G401 (cell line): Measurements from ENCODE around the gene BACH2. TPM values are rescaled to one million over a fixed set of nuclear protein-coding genes. Genes with fewer than 3 reads are reported as not detected.

Experiments
- DNase-seq: peaks from one replicate; pipeline ENCODE4 v3.0.0-alpha.2; 2015; ENCODE audit warnings: low spot score
- in situ Hi-C: cut with HindIII; loops from 2 replicates; pipeline ENCODE4 v1.10.0; 2016; ENCODE audit warnings: low sequenced_read_pairs, mixed read lengths
- total RNA-seq: library from RNA; depleted of rRNA; stranded (reverse); fragments of >200 nt; shearing (Covaris generic); gene quantifications from 2 replicates; pipeline ENCODE4 v1.2.3, GENCODE V29; 2014

Gene BACH2
- total RNA-seq, 1 experiment from 2014 or later, result 0.71 TPM

DNA sequence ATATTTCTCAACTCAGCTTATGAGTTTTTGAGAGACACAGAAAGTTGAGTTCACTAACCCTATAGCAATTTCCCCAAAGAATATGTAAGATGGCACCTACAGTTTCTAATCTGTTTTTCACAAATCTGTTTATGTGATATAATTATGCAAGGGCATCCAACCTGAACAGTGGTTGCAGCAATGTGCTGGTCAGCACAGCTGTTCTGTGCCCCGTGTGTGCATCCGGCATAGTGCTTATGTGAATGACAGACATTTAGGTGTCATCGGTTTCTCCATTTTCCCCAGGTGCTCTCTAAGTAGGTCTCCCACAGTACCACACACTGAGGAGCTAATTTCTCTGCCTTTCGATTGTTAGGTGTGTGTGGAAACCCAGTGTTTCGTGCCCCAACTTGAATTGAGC is 7.7 kb upstream of the BACH2 start:
- in situ Hi-C loops, result no loop called here
- no peak for DNase-seq

DNA sequence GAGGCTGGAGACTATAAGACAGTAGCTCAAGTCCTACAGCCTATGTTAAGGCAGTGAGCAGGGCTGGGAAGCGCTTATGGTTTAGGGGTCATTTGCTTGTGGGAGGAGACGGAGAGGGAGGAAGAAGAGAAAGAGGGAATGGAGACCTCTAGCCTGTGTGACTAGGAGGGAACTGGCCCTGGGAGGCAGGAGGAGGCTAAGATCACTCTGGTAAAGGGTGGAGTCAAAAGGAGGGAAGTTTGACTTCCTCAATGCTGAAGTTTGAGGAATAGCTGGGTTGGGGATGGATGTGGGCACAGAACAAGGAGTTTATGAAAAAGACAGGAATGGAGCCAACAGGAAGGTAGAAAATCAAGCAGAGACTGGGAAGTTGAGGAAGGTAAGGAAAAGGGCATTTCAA is 6.4 kb upstream of the BACH2 start:
- in situ Hi-C loops, result no loop called here
- DNase-seq, result no peak

DNA sequence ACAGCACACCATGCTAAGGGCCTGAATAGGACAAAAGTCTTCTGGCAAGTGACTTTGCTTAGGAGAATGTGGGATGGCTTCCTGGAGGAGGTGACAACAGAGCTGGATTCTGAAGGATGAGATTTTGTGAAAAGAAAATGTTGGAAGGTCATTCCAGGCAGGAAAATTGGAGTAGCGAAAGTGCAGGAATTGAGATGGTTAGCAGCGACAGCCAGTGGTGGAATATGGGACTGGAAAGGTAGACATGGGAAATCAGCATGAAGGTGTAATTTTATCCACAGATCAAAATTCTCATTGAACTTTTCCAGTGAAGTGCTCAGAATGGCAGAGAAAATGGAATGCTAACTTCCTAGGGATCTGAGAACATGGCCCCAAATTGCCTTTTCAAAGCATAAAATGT is 5.7 kb upstream of the BACH2 start:
- in situ Hi-C loops, result no loop called here
- DNase-seq, result no peak

DNA sequence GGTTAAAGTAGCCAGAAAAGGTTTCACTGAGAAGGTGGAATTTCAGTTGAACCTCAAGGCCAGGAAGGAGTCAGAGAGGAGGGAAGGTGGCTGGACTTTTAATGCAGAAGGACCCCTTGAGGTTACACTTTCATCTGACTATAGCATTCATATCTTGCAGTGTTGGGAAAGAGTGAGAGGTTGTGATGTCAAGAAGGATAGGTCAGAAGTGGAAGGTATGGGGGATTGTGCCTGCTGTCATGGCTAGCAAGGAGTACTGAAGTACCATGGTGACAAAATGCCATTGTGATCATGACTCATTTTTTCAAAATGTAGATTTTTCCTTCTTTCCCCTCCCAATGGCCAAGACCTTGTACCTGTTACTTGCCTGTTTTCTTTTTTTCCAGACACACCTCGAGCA is 5.2 kb upstream of the BACH2 start:
- no peak for DNase-seq
- in situ Hi-C loops, result no loop called here

DNA sequence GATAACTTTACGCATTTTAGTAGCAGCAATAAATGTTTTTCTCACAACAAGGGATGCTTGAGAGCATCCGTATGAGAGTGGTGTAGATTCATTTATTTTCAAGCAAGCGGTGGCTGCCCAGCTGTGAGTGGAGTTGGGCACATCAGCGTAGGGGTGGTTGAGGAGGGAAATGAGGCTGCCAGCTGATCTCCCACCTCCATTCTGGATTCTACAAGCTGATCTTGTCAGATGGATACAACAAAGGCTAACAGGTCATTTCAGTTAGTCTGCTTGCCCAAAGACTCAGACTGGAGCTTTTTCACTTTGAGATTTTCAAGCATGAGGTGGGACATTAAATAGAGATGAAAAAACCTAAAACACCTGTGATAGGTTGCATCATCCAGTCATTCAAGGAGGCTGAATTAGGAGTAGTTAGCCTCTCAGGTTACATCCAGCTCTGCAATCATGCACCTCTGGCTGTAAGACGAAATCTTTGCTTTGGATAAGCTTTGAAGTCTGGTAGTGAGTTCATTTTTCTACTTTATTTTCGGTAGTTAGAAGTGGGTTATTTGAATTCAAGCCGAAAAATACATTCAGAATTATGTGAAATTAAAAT is 1.9 kb upstream of the BACH2 start:
- in situ Hi-C loops, result no loop called here
- DNase-seq, result no peak

DNA sequence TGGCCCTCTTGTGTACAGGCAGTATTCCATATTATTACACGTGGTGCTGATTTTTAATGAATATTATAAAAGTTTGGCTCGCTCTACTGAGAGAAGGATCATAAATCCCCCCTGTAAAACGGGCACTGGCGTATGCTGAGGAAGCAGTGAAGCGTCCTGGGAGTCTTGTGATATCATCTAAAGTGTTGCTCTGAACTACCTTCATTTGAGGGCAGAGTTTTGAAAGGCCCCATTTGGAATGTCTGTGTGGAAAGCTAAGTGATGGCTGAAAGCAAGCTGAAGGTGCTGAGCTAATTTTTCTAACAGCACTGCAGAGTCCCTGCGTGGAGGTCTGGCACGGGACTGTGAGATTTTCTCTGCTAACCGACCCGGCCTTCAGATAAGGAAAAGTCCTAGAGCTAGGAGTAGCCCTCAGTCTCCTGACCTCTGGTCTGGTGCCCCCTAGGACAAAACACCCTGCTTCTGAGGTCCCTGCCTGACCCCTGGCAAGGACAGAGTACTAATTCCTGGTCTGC is 1.3 kb upstream of the BACH2 start:
- no peak for DNase-seq
- in situ Hi-C loops, result no loop called here

DNA sequence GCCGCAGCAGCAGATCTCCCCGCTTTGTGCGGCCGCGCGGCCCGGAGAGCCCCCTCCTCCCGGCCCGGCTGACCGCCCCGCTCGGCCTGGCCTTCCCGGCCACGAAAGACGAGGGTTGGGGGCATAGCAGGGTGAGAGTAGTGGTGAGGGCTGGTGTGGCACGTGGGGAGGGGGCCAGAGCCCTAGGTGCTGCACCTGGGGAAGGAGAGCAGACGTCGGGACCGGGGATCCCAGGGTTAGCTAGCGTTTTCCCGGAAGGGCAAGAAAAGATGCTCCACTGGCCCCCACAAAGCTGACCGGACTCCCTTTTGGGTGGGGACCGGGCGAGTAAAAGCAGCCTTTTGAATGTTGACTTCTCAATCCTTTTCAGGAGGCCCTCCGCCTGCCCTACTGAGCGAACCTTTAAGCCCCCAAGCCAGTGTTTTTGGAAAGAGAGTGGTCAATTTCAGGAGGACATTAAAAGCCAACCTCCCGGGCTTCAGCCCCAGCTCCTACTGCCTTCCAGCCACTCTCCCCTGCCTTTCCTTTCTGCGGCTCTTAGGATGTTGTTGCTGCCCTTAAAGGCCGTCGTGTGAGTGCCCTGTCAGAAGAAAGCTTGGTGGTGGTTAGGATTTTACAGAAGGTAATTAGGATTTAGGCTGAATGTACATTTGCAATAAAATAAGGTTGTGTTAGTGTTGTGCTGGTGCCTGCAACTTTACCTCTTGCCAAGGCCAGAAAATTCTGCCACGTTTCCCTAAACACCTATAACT is 648 bp upstream of the BACH2 start:
- peak; percentile 55 for DNase-seq
- in situ Hi-C loops, result no loop called here

DNA sequence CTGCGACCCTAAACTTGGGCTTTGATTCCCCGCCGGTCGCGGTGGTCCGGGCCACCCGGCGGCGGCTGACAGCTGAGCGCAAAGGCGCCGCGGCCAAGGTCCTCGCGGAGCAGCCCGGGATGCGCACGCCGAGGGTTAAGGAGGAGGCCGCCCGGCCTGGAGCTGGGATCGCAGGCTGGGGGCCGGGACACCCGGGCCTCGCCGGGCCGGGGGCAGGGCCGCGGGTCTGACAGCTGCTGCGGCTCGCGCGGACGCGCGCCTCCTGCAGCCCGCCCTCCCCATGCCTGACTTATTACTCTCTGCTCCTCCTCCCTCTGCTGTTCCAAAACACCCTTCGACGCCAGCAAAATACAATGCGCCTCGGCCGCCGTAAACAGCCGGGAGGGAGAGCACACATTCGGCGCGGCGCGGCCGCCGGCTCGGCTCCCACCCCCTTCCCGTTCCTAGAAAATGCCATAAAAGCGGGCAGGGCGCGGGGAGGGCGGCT is 746 bp downstream of the BACH2 start:
- in situ Hi-C loops, result no loop called here
- peak; percentile 68 for DNase-seq

DNA sequence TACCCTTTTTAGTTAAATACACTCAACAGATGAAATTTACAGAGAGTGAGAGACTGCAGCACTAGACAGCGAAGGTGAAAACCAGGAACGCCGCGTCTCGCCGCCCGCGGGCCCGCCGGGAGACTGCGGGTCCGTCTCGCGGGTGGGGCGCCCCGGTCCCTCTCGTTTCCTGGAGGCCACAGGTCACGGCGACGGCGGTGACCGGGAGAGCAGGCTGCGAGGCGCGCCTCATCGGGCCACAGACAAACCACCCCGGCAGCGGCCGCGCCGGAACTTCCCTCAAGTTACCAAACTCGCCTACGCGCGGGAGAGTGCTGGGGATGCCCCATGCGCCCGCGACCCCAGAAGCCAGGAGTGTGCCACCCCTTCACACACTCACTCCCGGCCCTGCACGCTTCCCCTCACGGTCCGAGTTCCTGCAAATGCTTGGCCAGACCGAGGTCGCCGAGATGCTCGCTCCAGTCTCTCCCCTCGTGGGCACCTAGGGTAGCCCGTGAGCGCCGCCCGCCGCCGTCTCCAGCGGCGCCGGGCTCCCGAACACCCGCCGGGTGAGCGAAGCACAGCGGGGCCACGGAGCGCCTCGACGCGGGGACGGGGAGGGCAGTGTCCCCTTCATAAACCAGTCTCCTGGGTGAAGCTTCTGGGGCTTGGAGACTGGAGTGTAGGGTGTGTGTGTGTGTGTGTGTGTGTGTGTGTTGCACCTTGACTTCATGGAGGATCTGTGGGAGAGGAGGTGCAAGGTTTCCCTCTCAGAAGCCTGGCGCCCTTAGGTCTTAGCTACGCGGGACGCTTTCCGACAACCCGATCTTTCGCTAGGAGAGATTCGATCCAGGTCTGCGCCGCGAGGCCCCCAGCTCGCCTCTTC is 1.4 kb downstream of the BACH2 start:
- peak; percentile 41 for DNase-seq
- in situ Hi-C loops, result no loop called here

DNA sequence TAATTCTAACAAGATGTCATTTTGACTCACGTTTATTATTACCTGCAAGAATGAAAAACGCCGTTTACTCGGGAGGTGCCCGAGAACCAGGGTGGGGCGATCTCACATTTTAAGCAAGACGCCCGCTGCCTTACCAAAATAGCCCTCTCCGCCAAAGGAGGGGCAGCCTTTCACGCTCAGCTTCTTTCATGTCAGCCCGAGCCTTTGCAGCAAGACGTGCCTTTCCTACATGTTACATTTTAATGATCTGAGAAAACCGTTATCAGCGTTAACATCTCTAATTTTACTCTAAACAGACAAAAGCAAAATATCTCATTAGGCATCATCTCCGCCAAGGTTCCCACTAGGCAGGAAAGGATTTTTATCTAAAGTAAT is 2.0 kb downstream of the BACH2 start:
- in situ Hi-C loops, result no loop called here
- peak; percentile 77 for DNase-seq

DNA sequence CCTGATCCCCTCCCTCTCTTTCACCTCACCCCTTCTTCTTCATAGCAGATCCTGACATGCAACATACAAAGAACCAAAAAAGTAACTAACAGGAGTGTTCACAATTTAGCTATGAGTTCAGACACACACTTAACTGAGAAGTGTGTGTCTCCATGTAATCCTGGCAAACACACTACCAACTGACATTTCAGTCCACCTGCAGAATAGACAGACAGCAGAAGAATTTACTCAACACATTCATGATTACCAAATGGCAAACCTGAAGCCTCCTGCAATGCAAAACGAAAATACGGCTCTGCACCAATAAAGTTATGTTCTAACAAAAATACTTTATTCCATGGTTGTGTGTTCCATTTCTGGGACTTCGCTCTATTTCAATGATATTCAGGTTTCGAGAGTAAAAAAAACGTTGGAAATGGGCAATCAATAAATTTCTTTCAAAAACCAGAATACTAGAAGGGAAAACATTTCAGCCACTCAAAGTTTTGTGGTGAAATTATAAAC is 2.6 kb downstream of the BACH2 start:
- in situ Hi-C loops, result no loop called here
- DNase-seq, result peak; percentile 32

DNA sequence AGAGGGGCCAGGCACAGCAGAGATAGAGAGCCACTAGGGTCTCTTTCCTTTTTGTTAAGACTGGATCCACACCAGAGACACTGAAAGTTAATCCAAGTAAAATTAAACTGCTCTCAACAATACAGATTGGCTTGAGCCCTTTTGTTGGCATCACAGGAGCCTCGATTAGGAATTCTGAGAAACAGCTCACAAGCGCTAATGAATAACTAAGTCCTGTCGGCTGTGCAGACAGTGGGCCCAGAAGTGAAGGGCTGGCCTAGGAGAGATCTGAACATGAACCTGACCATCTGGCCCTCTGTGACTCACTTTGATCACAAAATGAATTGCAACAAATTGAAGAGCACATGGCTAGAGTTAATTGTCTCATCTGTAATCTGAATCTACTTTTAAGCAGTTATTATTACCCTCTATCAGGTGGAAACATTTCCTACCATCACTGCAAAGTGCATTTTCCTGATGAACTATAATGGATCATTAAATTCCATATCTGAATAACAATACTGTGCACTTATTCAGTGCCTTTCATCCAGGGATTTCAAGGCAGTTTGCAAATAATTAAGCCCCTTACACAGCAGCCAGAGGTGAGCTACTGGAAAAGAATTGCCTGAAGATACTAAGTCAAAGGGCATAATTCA is 3.2 kb downstream of the BACH2 start:
- peak; percentile 51 for DNase-seq
- in situ Hi-C loops, result no loop called here

DNA sequence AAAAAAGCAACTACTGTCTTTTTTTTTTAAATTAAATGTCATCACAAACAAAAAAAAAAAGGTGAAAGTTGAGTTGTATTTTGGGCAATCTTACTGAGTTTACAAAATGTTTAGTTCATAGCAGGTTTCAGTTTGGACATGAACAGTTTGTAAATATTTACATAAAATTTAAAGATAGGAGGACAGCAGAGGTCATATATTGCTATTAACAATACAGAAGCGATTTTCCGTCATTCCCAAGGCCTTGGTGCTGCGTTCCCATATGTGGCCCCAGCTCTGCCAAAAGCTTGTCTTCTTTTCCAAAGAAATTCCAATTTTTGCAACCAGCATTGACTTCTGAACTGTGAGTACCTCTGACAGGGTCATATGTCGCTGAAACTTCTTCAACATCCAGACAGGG is 5.1 kb downstream of the BACH2 start:
- DNase-seq, result no peak
- in situ Hi-C loops, result no loop called here

DNA sequence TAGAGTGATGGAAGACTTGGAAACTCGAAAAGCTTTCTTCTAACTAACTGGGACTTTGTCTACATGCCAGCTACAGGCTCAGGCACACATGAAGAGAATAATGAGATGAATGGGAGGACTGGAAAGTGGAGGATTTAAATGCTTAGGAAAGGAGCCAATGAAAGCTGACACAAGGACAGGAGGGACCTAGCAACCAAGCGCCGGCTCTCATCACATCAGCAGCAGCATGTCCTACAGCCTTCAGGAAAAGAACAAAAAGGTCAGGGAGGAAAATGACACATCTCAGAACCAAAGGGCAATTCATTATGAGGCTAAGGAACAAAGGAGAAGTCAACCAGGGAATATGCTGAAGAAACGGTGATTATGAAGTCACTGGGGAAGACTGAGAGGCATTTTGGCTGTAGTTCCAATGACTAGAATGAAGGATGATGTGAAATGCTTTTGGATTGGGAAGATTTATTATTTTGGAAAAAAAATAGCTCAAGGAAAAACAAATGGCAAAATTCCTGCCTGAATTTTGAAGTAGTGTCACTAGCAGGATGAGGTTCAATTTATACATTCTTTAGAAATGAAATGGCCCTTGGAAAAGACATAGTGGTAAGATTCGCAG is 5.7 kb downstream of the BACH2 start:
- in situ Hi-C loops, result no loop called here
- DNase-seq, result no peak

DNA sequence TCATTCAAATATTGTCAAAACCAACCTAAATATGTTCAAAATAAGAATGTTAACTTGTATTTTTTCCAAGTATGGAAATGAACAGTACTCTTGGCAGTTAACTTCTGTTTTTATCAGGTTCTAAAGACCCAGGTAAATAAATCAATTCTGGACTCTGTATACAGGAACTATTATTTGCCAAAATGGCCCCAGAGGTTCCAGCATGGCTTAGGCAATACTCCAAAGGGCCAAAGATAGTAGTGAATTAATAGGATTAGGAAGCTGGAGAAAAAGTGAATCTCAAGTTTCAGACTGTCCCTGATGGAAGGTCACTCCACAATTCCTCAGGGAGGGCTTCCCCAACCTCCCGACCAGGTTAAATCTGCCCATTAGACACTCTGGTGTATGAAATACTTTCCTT is 6.7 kb downstream of the BACH2 start:
- in situ Hi-C loops, result no loop called here
- DNase-seq, result no peak

DNA sequence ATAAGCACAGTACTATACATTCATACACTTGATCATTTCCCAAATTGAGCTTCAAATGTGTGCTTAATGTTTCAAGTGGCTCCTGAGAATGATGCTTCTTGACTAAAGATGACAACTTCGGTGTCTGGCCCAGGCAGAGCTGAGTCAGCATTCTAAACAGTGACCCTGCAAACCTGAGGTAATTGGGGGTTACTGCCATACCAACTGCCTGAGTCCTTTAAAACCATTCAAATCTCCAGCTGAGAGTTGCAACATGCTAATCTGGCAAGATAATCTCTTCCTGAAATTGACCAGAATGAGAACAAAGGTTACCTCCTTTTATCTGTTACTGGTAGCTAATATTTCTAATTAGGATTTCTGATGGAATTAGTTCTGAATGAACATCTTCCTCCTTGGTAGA is 8.2 kb downstream of the BACH2 start:
- in situ Hi-C loops, result no loop called here
- DNase-seq, result no peak

DNA sequence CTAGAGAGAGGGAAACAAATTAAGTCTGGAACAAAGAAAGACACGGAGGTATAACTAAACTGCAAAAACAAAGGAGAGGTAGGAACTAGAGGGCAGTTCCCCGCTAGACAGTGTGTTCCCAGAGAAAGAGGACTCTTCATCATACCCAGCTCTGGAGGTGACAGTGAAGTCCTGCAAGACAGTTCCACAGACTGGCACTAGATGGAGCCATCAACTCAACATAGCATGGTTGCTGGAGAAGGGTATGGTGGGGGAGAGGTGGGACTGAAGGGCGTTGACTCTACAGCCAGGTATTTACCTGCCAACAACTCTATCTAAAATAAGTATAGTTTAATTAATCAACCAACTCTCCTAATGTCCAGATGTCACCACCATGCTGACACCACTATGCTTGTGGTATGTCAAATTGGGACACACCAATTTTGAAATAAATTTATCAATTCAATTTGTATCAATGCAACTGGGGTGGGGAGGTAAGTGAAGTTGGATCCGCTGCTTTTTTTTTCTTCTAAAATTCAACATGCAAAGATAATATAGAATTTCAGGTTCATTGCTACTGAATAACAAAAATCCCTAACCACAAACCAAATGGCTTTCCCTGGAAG is 9.7 kb downstream of the BACH2 start:
- in situ Hi-C loops, result no loop called here

DNA sequence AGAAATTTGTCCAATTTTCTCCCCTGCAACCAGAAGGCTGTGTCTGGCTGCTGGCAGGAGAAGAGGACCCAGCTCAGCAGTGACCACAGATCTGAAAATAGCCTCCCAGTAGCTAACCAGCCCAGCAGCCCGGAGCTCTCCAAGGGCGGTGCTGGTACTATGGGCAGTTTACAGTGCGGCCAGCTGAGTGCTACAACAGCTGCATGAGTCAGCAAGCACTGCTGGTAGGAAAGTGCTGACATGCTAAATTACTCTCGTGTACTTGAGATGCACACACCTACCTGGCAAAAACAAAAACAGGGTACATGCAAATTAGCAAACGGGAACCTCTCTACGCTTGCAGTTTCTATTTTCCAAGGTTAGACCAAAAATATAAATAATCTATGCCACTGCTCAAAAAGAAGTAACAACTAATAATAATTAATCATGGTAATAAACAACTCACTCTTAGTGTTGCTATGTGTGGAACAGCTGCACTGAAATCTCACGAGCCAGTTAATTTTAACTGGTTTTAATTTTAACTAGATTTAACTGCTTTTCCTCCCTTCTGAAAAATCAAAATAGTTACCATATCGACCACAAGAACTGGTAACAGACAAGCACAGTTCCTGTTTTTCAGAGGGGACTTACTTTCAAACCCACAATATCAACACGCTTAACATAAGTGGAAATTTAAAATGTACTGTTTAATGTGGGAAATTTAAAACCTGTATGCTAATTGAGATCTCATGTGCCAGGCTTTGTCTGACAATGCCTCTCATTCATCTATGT is 10.8 kb downstream of the BACH2 start:
- in situ Hi-C loops, result no loop called here
- DNase-seq, result peak; percentile 78

More for the DNA sequence above, 9.7 kb downstream of the BACH2 start:
- peak; percentile 32 for DNase-seq
